GM19351 (cell line): ENCODE measurements around the gene DPF3.
"Not testable (repeated sequence)": the region's sequence is repeated elsewhere in the genome, so short reads cannot be mapped to it uniquely, and the experiment has no call there.

Experiments used
- ATAC-seq: cut with Tn5 transposase; IDR thresholded peaks from one replicate; pipeline ENCODE4 v1.9.1; 2021; ENCODE audit warnings: mild to moderate bottlenecking, moderate library complexity; ENCODE audit not compliant: unreplicated experiment

Gene DPF3

GRCh38 chr14:72881543-72881942 lies 12.4 kb downstream of the DPF3 start:
- no peak for ATAC-seq

- no peak for ATAC-seq
Measured at GRCh38 chr14:72880820-72881219, 13.1 kb downstream of the DPF3 start.

GRCh38 chr14:72880164-72880563 lies 13.7 kb downstream of the DPF3 start:
- ATAC-seq, result no peak

- no peak for ATAC-seq
Measured at GRCh38 chr14:72879431-72879830, 14.5 kb downstream of the DPF3 start.

- no peak for ATAC-seq
Measured at GRCh38 chr14:72878746-72879145, 15.2 kb downstream of the DPF3 start.

GRCh38 chr14:72876710-72877063 lies 17.2 kb downstream of the DPF3 start:
- ATAC-seq, result no peak

- ATAC-seq, result no peak
Measured at GRCh38 chr14:72876005-72876709, 17.7 kb downstream of the DPF3 start.

- ATAC-seq, result not testable (repeated sequence)
Measured at GRCh38 chr14:72870878-72871277, 23.0 kb downstream of the DPF3 start.

GRCh38 chr14:72869407-72870329 lies 24.2 kb downstream of the DPF3 start:
- no peak for ATAC-seq

- no peak for ATAC-seq
Measured at GRCh38 chr14:72868500-72868899, 25.4 kb downstream of the DPF3 start.

- no peak for ATAC-seq
Measured at GRCh38 chr14:72864712-72865365, 29.1 kb downstream of the DPF3 start.

GRCh38 chr14:72863216-72864006 lies 30.5 kb downstream of the DPF3 start:
- no peak for ATAC-seq

- no peak for ATAC-seq
Measured at GRCh38 chr14:72856530-72857266, 37.2 kb downstream of the DPF3 start.

GRCh38 chr14:72855913-72856312 lies 38.0 kb downstream of the DPF3 start:
- no peak for ATAC-seq

GRCh38 chr14:72852194-72852593 lies 41.7 kb downstream of the DPF3 start:
- ATAC-seq, result no peak

GRCh38 chr14:72851635-72852034 lies 42.3 kb downstream of the DPF3 start:
- ATAC-seq, result no peak

GRCh38 chr14:72850360-72850759 lies 43.5 kb downstream of the DPF3 start:
- ATAC-seq, result no peak

GRCh38 chr14:72849222-72849621 lies 44.7 kb downstream of the DPF3 start:
- no peak for ATAC-seq

- ATAC-seq, result no peak
Measured at GRCh38 chr14:72847721-72848120, 46.2 kb downstream of the DPF3 start.

- no peak for ATAC-seq
Measured at GRCh38 chr14:72845683-72846082, 48.2 kb downstream of the DPF3 start.
